ENCODE measurements around the gene SNRNP200. TPM values are rescaled to one million over a fixed set of nuclear protein-coding genes. Genes with fewer than 3 reads are reported as not detected.

SNRNP200 gene
- total and polyA plus RNA-seq, 2 experiments from 2014 or later: 85.3 to 96.4 TPM

GRCh38 chr2:96252526-96252925 is 52.8 kb downstream of the SNRNP200 start:
- DNase-seq (ENCODE audit: low read depth in 1 of 2, low spot score in 1 of 2): no peak
- Histone ChIP-seq H3K4me1 (ENCODE audit: low read depth) (peaks cover 10% of the 10 kb centered on the region), H3K27ac (peak overlapping the region; percentile 67), H3K27me3 (no peaks in the 10 kb centered on the region), H3K36me3 (peaks cover 24% of the 10 kb centered on the region), H3K9me3 (ENCODE audit: low read depth) (no peaks in the 10 kb centered on the region), H3K4me3 (no peak overlapping the region)
- TF ChIP-seq CTCF (IDR thresholded peaks at IDR 0.05; ENCODE audit: low read depth, low read length): no peak

- peak overlapping the region; percentile 67 for H3K27ac ChIP-seq
- DNase-seq (ENCODE audit: low read depth in 1 of 2, low spot score in 1 of 2): peak; percentile 86 to 93
- H3K36me3 ChIP-seq: peaks cover 24% of the 10 kb centered on the region
- H3K27me3 ChIP-seq: no peaks in the 10 kb centered on the region
- TF ChIP-seq CTCF (IDR thresholded peaks at IDR 0.05; ENCODE audit: low read depth, low read length): no peak
- H3K4me1 ChIP-seq (ENCODE audit: low read depth): peaks cover 6% of the 10 kb centered on the region
- H3K9me3 ChIP-seq (ENCODE audit: low read depth): no peaks in the 10 kb centered on the region
- no peak overlapping the region for H3K4me3 ChIP-seq
Measured at GRCh38 chr2:96251721-96252292, 53.5 kb downstream of the SNRNP200 start.

GRCh38 chr2:96250188-96250587 is 55.2 kb downstream of the SNRNP200 start:
- no peaks in the 10 kb centered on the region for H3K9me3 ChIP-seq (ENCODE audit: low read depth)
- TF ChIP-seq CTCF (IDR thresholded peaks at IDR 0.05; ENCODE audit: low read depth, low read length): no peak

GRCh38 chr2:96249654-96250053 is 55.7 kb downstream of the SNRNP200 start:
- no peaks in the 10 kb centered on the region for H3K9me3 ChIP-seq (ENCODE audit: low read depth)

More at GRCh38 chr2:96250188-96250587, 55.2 kb downstream of the SNRNP200 start:
- Histone ChIP-seq H3K4me3 (no peak overlapping the region), H3K27me3 (no peaks in the 10 kb centered on the region), H3K27ac (peak overlapping the region; percentile 67), H3K36me3 (peaks cover 18% of the 10 kb centered on the region), H3K4me1 (ENCODE audit: low read depth) (peaks cover 6% of the 10 kb centered on the region)
- DNase-seq (ENCODE audit: low read depth in 1 of 2, low spot score in 1 of 2): no peak

GRCh38 chr2:96248624-96249023 is 56.7 kb downstream of the SNRNP200 start:
- no peak for TF ChIP-seq CTCF (IDR thresholded peaks at IDR 0.05; ENCODE audit: low read depth, low read length)
- DNase-seq (ENCODE audit: low read depth in 1 of 2, low spot score in 1 of 2): no peak
- no peak overlapping the region for H3K27ac ChIP-seq
- H3K9me3 ChIP-seq (ENCODE audit: low read depth): no peaks in the 10 kb centered on the region
- peaks cover 9% of the 10 kb centered on the region for H3K36me3 ChIP-seq
- H3K27me3 ChIP-seq: no peaks in the 10 kb centered on the region
- H3K4me3 ChIP-seq: no peak overlapping the region
- H3K4me1 ChIP-seq (ENCODE audit: low read depth): peaks cover 6% of the 10 kb centered on the region

More at GRCh38 chr2:96249654-96250053, 55.7 kb downstream of the SNRNP200 start:
- Histone ChIP-seq H3K36me3 (peaks cover 16% of the 10 kb centered on the region), H3K4me1 (ENCODE audit: low read depth) (peaks cover 6% of the 10 kb centered on the region), H3K27me3 (no peaks in the 10 kb centered on the region), H3K27ac (peak overlapping the region; percentile 67), H3K4me3 (no peak overlapping the region)
- peak in 1 of 2 donors; percentile 51 for DNase-seq (ENCODE audit: low read depth in 1 of 2, low spot score in 1 of 2)
- TF ChIP-seq CTCF (IDR thresholded peaks at IDR 0.05; ENCODE audit: low read depth, low read length): no peak

Data from cardiac muscle cell (in vitro differentiated cells and primary cell).